Adrenal gland (tissue), 5 donors: Measurements from ENCODE around the gene ANKRD30B.
"Not testable (repeated sequence)": the region's sequence is repeated elsewhere in the genome, so short reads cannot be mapped to it uniquely, and the experiment has no call there.

Source experiments
- CTCF ChIP-seq, 6 experiments: fragments of 450-650 bp in 4 of 6; fragments of 200-600 bp in 2 of 6; sonication (generic) in 1 of 6; IDR thresholded peaks; 1 replicate in 5 of 6; 2 replicates in 1 of 6; pipeline versions ENCODE4 v1.5.1 to v1.8.0; 2016 to 2021; ENCODE audit warnings: antibody characterized with exemption in 6 of 6, mild to moderate bottlenecking in 2 of 6, moderate library complexity in 1 of 6
- POLR2A ChIP-seq, 2 donors: fragments of 450-650 bp; IDR thresholded peaks; one replicate each; pipeline ENCODE4 v1.6.1; 2017; ENCODE audit warnings: antibody characterized with exemption in 2 of 2, mild to moderate bottlenecking in 2 of 2, moderate library complexity in 1 of 2
- donor health status: DM: no; HTN: no; CAD: no.

GRCh38 chr18:14851533-14851932 lies 103.6 kb downstream of the ANKRD30B start:
- not testable (repeated sequence) for TF ChIP-seq POLR2A, CTCF (IDR thresholded peaks at IDR 0.05)
